DND-41 (cell line): ENCODE measurements around the gene TTLL8.

Experiments
- EZH2 ChIP-seq: IDR thresholded peaks from 3 replicates; pipeline ENCODE4 v1.6.1; 2012; ENCODE audit warnings: borderline replicate concordance, low read depth, mild to moderate bottlenecking, moderate library complexity, low read length, inconsistent platforms; ENCODE audit not compliant: severe bottlenecking
- TF ChIP-seq, protein P1 (sequence below): IDR thresholded peaks from 2 replicates; pipeline ENCODE4 v1.5.1; 2012; ENCODE audit warnings: borderline replicate concordance, low read length, moderate library complexity, mild to moderate bottlenecking; ENCODE audit not compliant: poor library complexity, severe bottlenecking; ENCODE audit errors: extremely low read depth

GRCh38 chr22:50012211-50013181 lies 45.6 kb downstream of the TTLL8 start, which contains the start of gene IL17REL:
- TF ChIP-seq, protein P1, sequence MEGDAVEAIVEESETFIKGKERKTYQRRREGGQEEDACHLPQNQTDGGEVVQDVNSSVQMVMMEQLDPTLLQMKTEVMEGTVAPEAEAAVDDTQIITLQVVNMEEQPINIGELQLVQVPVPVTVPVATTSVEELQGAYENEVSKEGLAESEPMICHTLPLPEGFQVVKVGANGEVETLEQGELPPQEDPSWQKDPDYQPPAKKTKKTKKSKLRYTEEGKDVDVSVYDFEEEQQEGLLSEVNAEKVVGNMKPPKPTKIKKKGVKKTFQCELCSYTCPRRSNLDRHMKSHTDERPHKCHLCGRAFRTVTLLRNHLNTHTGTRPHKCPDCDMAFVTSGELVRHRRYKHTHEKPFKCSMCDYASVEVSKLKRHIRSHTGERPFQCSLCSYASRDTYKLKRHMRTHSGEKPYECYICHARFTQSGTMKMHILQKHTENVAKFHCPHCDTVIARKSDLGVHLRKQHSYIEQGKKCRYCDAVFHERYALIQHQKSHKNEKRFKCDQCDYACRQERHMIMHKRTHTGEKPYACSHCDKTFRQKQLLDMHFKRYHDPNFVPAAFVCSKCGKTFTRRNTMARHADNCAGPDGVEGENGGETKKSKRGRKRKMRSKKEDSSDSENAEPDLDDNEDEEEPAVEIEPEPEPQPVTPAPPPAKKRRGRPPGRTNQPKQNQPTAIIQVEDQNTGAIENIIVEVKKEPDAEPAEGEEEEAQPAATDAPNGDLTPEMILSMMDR: no peak
- no peak for TF ChIP-seq EZH2
